Panc1 (cell line): ENCODE results near the gene SORBS1. TPM values are rescaled to one million over a fixed set of nuclear protein-coding genes. Genes with fewer than 3 reads are reported as not detected.

Source experiments
- ATAC-seq: fragments of 200-7000 bp; cut with Tn5 transposase; 2 replicates; pipeline ENCODE4 v1.9.1; 2020; ENCODE audit warnings: mild to moderate bottlenecking, moderate library complexity
- BruUV-seq: library from RNA; stranded (reverse); fragments of 400-500 nt; replicated peaks from 2 replicates; lab custom pipeline; 2021; lab: Mats Ljungman, UMichigan
- CTCF ChIA-PET: fragments of 300-600 bp; sonication (Branson Sonifier 250); formaldehyde crosslinking; loops from one replicate; lab custom pipeline; 2022; ENCODE audit warnings: antibody characterized with exemption; lab: Charles Lee
- POLR2A ChIA-PET: fragments of 300-600 bp; sonication (Branson Sonifier 250); formaldehyde crosslinking; loops from one replicate; lab custom pipeline; 2022; ENCODE audit warnings: antibody characterized with exemption; lab: Charles Lee
- DNase-seq: peaks from one replicate; pipeline ENCODE4 v3.0.0-alpha.2; 2010; ENCODE audit warnings: low read depth, low spot score
- H3K27ac ChIP-seq: 2 replicates; pipeline ENCODE4 v1.5.1; 2011; ENCODE audit warnings: mild to moderate bottlenecking, low read length, inconsistent platforms
- H3K27me3 ChIP-seq: fragments of 200-500 bp; sonication (Bioruptor generic); 2 replicates; pipeline ENCODE4 v1.6.0; 2014; ENCODE audit warnings: low read length, inconsistent platforms; ENCODE audit not compliant: control insufficient read depth, insufficient read depth
- H3K36me3 ChIP-seq: fragments of 200-500 bp; sonication (Bioruptor generic); 2 replicates; pipeline ENCODE4 v1.5.1; 2014; ENCODE audit warnings: inconsistent platforms, mild to moderate bottlenecking, low read length, moderate library complexity; ENCODE audit not compliant: control insufficient read depth, insufficient read depth
- H3K4me1 ChIP-seq: 2 replicates; pipeline ENCODE4 v1.5.1; 2011; ENCODE audit warnings: inconsistent platforms, mild to moderate bottlenecking, low read length, moderate library complexity; ENCODE audit not compliant: control insufficient read depth, insufficient read depth
- H3K4me3 ChIP-seq, 2 experiments: 2 replicates each; pipeline ENCODE4 v1.5.1; 2011 to 2012; ENCODE audit warnings: low read depth in 2 of 2, low read length in 2 of 2, mild to moderate bottlenecking in 2 of 2, inconsistent platforms in 1 of 2, moderate library complexity in 1 of 2
- H3K9me3 ChIP-seq: fragments of 200-500 bp; sonication (Bioruptor generic); 2 replicates; pipeline ENCODE4 v1.5.1; 2014; ENCODE audit warnings: low read depth, mild to moderate bottlenecking, inconsistent platforms, low read length, moderate library complexity; ENCODE audit not compliant: control insufficient read depth, insufficient read depth
- POLR2AphosphoS5 ChIP-seq: IDR thresholded peaks from 2 replicates; pipeline ENCODE4 v1.6.1; 2012; ENCODE audit warnings: mild to moderate bottlenecking, low read depth, low read length, moderate library complexity
- SIN3A ChIP-seq: IDR thresholded peaks from 2 replicates; pipeline ENCODE4 v1.6.1; 2012; ENCODE audit warnings: low read depth, mild to moderate bottlenecking, low read length, moderate library complexity, borderline replicate concordance; ENCODE audit not compliant: insufficient read depth
- TCF7L2 ChIP-seq: IDR thresholded peaks from 2 replicates; pipeline ENCODE4 v1.6.1; 2011; ENCODE audit warnings: mild to moderate bottlenecking, low read depth, low read length, inconsistent platforms
- in situ Hi-C: cut with HindIII; loops from 2 replicates; pipeline ENCODE4 v1.10.0; 2016; ENCODE audit warnings: low sequenced_read_pairs, low pct_unique_long_range_greater_than_20kb
- intact Hi-C: fragments of 100-400 bp; cut with micrococcal nuclease; formaldehyde crosslinking; loops from one replicate; pipeline ENCODE4 v1.10.0; 2022; ENCODE audit not compliant: unreplicated experiment
- total RNA-seq: library from RNA; stranded (reverse); gene quantifications from one replicate; pipeline ENCODE4 v1.2.1, GENCODE V29; 2021; ENCODE audit not compliant: unreplicated experiment
- TF ChIP-seq, protein P1 (sequence below): fragments of 450-650 bp; IDR thresholded peaks from 2 replicates; pipeline ENCODE4 v1.5.1; 2017; ENCODE audit warnings: mild to moderate bottlenecking
- TF ChIP-seq, protein P2 (sequence below), 2 experiments: IDR thresholded peaks; 2 replicates each; pipeline ENCODE4 v1.6.1; 2011 to 2012; ENCODE audit warnings: low read depth in 2 of 2, control low read depth in 1 of 2, low read length in 1 of 2, mild to moderate bottlenecking in 1 of 2, moderate library complexity in 1 of 2; ENCODE audit not compliant: insufficient read depth in 1 of 2

SORBS1 gene
- total RNA-seq, 1 experiment from 2014 or later, result 29.4 TPM

- H3K27me3 ChIP-seq, result no peaks in the 10 kb centered on the region
- peaks cover 44% of the 10 kb centered on the region for H3K4me1 ChIP-seq
- H3K27ac ChIP-seq, result no peak overlapping the region
- BruUV-seq, result no TSS peak
- TF ChIP-seq, protein P1, sequence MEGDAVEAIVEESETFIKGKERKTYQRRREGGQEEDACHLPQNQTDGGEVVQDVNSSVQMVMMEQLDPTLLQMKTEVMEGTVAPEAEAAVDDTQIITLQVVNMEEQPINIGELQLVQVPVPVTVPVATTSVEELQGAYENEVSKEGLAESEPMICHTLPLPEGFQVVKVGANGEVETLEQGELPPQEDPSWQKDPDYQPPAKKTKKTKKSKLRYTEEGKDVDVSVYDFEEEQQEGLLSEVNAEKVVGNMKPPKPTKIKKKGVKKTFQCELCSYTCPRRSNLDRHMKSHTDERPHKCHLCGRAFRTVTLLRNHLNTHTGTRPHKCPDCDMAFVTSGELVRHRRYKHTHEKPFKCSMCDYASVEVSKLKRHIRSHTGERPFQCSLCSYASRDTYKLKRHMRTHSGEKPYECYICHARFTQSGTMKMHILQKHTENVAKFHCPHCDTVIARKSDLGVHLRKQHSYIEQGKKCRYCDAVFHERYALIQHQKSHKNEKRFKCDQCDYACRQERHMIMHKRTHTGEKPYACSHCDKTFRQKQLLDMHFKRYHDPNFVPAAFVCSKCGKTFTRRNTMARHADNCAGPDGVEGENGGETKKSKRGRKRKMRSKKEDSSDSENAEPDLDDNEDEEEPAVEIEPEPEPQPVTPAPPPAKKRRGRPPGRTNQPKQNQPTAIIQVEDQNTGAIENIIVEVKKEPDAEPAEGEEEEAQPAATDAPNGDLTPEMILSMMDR, result no peak
- TF ChIP-seq POLR2AphosphoS5, result no peak
- ATAC-seq (no peak), DNase-seq (no peak)
- intact Hi-C loops, result no loop called here
- ChIA-PET CTCF (no interaction called here), POLR2A (no interaction called here)
- no peak overlapping the region for H3K4me3 ChIP-seq
- H3K36me3 ChIP-seq, result no peaks in the 10 kb centered on the region
- in situ Hi-C loops, result no loop called here
- H3K9me3 ChIP-seq, result no peaks in the 10 kb centered on the region
Observed at GRCh38 chr10:95526044-95526443, 35.1 kb downstream of the SORBS1 start.

GRCh38 chr10:95525033-95525418 is 36.1 kb downstream of the SORBS1 start:
- no peak for ATAC-seq
- Histone ChIP-seq H3K4me3 (no peak overlapping the region), H3K9me3 (no peaks in the 10 kb centered on the region), H3K4me1 (peaks cover 52% of the 10 kb centered on the region), H3K27me3 (no peaks in the 10 kb centered on the region), H3K27ac (peak overlapping the region; percentile 21; the same call in 1 of the 2 replicates), H3K36me3 (no peaks in the 10 kb centered on the region)
- BruUV-seq, result no TSS peak
- intact Hi-C loops, result no loop called here
- TF ChIP-seq POLR2AphosphoS5, result no peak
- TF ChIP-seq, protein P1, result no peak
- no peak for TF ChIP-seq TCF7L2
- no peak for TF ChIP-seq SIN3A
- in situ Hi-C loops, result no loop called here
- no peak for DNase-seq
- ChIA-PET POLR2A (interaction anchor here (0.6 kb wide), 1 partner anchor 61 kb away, joined by 7 read pairs; no protein-coding TSS in a partner anchor), CTCF (no interaction called here)

DNA sequence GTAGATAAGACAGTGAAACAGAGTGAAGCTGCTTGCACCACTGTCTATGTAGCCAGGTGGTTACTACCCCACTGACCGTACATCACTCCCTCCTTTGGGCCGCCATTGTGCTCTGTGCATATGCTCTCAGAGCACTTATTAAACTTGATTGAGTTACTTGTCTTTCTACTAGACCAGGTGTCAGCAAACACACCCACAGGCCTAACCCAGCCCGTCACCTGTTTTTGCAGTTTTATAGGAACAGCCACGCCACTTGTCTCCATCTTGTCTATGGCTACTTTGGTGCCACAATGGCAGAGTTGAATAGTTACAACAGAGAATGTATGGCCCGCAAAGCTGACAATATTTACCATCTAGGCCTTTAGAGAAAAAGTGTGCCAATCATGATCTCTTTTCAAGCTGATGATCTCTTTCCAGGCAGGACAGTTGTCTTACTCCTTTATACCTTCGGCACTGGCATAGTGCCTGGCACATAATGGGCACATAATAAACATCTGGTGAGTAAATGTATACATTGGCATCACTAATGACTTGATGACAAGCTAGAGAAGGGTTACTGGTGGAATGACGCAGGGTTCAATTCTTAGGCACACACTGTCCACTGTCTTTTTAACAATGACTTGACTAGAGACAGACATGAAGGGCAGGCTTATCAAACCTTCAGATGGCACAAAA is 36.7 kb downstream of the SORBS1 start:
- BruUV-seq, result no TSS peak
- Histone ChIP-seq H3K4me1 (peaks cover 52% of the 10 kb centered on the region), H3K36me3 (no peaks in the 10 kb centered on the region), H3K27ac (0 out of 2 replicates have a peak overlapping the region, but pooled peaks have one; percentile 21), H3K9me3 (no peaks in the 10 kb centered on the region), H3K4me3 (no peak overlapping the region), H3K27me3 (no peaks in the 10 kb centered on the region)
- POLR2A ChIA-PET, result interaction anchor here (0.6 kb wide), 1 partner anchor 60 kb away, joined by 7 read pairs; no protein-coding TSS in a partner anchor
- CTCF ChIA-PET, result no interaction called here
- ATAC-seq (no peak), DNase-seq (no peak)
- in situ Hi-C loops (no loop called here), intact Hi-C loops (no loop called here)
- TF ChIP-seq TCF7L2 (no peak), SIN3A (no peak), POLR2AphosphoS5 (no peak)
- TF ChIP-seq, protein P1, result no peak
- TF ChIP-seq, protein P2, sequence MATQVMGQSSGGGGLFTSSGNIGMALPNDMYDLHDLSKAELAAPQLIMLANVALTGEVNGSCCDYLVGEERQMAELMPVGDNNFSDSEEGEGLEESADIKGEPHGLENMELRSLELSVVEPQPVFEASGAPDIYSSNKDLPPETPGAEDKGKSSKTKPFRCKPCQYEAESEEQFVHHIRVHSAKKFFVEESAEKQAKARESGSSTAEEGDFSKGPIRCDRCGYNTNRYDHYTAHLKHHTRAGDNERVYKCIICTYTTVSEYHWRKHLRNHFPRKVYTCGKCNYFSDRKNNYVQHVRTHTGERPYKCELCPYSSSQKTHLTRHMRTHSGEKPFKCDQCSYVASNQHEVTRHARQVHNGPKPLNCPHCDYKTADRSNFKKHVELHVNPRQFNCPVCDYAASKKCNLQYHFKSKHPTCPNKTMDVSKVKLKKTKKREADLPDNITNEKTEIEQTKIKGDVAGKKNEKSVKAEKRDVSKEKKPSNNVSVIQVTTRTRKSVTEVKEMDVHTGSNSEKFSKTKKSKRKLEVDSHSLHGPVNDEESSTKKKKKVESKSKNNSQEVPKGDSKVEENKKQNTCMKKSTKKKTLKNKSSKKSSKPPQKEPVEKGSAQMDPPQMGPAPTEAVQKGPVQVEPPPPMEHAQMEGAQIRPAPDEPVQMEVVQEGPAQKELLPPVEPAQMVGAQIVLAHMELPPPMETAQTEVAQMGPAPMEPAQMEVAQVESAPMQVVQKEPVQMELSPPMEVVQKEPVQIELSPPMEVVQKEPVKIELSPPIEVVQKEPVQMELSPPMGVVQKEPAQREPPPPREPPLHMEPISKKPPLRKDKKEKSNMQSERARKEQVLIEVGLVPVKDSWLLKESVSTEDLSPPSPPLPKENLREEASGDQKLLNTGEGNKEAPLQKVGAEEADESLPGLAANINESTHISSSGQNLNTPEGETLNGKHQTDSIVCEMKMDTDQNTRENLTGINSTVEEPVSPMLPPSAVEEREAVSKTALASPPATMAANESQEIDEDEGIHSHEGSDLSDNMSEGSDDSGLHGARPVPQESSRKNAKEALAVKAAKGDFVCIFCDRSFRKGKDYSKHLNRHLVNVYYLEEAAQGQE (IDR thresholded peaks at IDR 0.05; ENCODE audit: insufficient read depth in 1 of 2, low read depth in 2 of 2, low read length in 1 of 2), result no peak
